Measurements from ENCODE around the gene CLN6.
A peak's percentile ranks its signal among the peaks of the same experiment; 100 is the strongest.
"Not testable (repeated sequence)": the region's sequence is repeated elsewhere in the genome, so short reads cannot be mapped to it uniquely, and the experiment has no call there.

CLN6 gene

DNA sequence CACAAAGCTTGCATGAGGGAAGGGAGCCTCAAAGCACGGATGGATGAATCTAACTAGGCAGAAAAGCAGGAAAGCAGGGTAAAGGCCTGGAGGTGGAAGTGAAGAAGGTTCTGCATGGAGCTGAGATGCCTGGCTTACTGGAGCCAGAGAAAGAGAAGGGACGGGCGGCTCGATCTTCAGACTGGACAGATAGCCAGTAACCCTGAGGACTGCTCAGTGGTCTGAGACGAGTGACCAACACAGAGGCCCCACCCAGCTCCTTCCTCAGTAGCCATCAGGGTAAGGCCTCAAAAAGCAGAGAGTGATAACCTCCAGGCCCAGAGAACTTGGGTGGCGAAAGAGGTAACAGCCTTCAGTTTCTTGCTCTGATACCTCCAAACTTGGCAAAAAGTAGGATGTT lies 6.4 kb downstream of the CLN6 start:
- no peak for DNase-seq (ENCODE audit: low read depth in 3 of 3)

DNA sequence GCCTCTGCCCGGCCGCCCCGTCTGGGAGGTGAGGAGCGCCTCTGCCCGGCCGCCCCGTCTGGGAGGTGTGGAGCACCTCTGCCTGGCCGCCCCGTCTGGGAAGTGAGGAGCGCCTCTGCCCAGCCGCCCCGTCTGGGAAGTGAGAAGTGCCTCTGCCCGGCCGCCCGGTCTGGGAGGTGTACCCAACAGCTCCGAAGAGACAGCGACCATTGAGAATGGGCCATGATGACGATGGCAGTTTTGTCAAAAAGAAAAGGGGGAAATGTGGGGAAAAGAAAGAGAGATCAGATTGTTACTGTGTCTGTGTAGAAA lies 7.1 kb downstream of the CLN6 start:
- not testable (repeated sequence) for DNase-seq (ENCODE audit: low read depth in 3 of 3)

DNA sequence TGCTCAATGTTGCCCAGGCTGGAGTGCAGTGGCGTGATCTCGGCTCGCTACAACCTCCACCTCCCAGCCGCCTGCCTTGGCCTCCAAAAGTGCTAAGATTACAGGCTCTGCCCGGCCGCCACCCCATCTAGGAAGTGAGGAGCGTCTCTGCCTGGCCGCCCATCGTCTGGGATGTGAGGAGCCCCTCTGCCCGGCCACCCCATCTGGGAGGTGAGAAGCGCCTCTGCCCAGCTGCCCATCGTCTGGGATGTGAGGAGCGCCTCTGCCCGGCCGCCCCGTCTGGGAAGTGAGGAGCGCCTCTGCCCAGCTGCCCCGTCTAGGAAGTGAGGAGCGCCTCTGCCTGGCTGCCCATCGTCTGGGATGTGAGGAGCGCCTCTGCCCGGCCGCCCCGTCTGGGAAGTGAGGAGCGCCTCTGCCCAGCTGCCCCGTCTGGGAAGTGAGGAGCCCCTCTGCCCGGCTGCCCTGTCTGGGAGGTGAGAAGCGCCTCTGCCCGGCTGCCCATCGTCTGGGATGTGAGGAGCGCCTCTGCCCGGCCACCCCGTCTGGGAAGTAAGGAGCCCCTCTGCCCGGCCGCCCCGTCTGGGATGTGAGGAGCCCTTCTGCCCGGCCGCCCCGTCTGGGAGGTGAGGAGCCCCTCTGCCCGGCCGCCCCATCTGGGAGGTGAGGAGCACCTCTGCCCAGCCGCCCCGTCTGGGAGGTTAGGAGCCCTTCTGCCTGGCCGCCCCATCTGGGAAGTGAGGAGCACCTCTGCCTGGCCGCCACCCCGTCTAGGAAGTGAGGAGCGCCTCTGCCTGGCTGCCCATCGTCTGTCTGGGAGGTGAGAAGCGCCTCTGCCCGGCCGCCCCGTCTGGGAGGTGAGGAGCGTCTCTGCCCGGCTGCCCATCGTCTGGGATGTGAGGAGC lies 7.7 kb downstream of the CLN6 start:
- DNase-seq (ENCODE audit: low read depth in 3 of 3) = not testable (repeated sequence)

DNA sequence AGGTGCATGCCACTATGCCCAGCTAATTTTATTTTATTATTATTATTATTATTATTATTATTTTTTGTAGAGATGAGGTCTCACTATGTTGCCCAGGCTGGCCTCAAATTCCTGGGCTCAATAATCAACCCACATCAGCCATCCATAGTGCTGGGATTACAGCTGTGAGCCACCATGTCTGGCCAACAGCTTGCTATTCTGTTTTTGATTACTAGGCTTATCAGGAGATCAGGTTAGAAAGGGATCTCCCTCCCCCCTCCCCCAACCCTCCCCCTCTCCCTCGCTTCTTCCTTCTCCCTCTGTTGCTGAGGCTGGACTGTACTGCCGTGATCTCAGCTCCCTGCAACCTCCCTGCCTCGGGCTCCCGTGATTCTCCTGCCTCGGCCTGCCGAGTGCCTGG lies 8.6 kb downstream of the CLN6 start:
- no peak for DNase-seq (ENCODE audit: low read depth in 3 of 3)

DNA sequence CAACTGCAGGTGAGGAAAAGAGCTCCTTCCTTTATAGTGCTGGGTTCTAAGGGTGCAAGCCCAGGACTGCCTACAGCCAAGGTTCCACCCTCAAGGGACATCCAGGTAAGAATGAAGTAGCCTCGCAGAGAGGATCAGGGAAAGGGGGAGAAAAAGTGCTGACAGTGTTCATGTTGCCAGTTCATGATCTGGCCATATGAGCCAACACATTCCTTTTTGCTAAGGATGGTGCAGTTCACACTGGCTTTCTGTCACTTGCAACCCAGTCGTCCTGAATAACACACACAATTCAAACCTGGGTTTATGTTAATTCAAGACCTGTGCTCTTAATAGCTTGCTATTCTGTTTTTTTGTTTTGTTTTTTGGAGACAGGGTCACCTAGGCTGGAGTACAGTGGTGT lies 9.0 kb downstream of the CLN6 start:
- DNase-seq (ENCODE audit: low read depth in 3 of 3) = no peak

DNA sequence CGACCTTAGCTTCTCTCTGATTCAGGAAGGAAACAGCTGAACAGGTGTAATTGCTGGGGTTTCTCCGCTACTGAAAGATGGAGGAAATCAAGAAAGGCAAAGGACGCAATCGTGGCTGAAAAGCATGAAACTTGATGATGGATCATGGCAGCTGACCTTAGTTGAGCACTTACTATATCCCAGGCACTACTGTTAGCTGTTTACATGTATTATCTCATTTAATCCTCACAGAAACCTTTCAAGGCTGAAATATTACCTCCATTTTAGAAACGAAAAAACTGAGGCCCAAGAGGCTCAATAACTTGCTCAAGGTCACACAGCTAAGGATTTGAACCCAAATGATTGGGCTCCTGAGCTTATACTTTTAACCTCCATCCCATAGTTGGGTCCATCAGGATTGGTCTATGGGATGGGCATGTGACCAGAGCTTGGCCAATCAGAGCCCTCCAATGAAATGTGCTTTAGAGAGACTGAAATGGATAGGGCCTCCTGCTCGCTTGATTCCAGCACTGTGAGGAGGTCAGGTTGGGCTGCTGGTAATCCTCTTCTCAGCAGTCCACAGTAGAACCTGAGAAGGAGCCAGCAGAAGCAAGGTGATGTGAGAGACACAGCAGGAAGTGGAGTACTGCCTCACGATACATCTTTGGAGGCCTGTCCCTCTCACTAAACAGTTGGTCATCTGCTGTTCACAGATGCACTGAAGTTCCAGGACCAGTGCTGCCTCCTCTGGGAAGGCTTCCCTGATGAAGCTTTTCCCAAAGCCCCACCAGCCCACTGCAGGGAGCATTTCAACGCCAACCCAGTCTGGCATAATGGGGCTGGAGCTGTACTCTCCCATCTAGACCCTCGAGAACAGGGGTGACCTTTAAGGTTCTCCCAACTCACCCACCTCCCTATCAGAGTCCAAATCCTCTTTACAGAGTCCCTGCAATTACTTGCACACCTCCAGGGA lies 10.4 kb downstream of the CLN6 start:
- no peak for DNase-seq (ENCODE audit: low read depth in 3 of 3)

DNA sequence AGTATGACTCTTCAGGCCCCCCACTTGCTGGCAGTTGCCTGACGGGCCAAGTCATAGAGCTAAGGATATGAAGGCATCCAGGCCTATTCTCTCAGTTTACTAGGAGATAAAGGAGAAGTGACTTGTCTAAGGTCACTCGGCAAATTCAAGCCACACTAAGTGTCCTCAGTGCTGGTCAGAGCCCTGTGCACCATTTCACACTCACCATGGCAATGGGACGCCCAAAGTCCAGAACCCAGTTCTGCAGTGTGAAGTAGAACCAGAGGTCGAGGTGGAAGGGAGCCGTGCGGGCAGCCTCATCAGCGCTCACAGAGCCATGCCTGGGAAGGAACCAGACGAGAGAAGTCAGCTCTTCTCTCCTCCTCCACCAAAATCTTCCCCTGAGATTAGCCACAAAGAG lies 11.2 kb downstream of the CLN6 start:
- no peak for DNase-seq (ENCODE audit: low read depth in 3 of 3)

DNA sequence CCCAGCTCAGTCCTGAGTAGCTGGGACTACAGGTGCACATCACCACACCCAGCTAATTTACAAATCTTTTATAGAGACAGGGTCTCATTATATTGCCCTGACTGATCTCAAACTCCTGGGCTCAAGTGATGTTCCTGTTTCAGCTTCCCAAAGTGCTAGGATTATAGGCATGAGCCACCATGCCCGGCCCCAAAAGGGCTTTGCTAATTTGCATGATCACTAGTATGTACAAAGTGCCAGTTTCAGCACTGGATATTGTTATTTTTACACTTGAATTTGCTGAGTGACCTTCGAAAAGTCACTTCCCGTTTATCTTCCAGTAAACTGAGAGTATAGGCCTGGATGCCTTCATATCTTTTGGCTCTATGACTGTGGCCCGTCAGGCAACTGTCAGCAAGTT lies 12.2 kb downstream of the CLN6 start:
- DNase-seq (ENCODE audit: low read depth in 3 of 3) = no peak

DNA sequence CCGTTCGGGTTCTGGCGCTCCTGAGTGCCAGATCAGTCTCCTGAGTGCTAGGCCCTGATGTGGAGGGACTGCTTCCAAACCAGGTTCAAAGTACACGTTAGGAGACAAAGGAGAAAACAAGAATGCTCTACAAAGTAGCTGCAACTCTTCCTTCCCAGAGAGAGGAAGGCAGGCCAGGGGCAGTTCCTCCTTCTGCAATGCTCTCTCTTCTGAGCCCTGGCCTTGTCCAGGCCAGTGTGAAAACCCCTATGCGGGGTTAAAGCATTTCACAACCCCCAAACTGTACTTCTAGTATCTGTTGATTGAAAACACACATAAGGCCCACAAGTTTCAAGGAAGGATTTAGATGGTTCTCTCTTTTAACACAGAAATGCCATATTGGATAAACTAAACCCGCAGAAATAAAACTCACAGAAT lies 14.7 kb downstream of the CLN6 start:
- DNase-seq (ENCODE audit: low read depth in 3 of 3) = no peak

DNA sequence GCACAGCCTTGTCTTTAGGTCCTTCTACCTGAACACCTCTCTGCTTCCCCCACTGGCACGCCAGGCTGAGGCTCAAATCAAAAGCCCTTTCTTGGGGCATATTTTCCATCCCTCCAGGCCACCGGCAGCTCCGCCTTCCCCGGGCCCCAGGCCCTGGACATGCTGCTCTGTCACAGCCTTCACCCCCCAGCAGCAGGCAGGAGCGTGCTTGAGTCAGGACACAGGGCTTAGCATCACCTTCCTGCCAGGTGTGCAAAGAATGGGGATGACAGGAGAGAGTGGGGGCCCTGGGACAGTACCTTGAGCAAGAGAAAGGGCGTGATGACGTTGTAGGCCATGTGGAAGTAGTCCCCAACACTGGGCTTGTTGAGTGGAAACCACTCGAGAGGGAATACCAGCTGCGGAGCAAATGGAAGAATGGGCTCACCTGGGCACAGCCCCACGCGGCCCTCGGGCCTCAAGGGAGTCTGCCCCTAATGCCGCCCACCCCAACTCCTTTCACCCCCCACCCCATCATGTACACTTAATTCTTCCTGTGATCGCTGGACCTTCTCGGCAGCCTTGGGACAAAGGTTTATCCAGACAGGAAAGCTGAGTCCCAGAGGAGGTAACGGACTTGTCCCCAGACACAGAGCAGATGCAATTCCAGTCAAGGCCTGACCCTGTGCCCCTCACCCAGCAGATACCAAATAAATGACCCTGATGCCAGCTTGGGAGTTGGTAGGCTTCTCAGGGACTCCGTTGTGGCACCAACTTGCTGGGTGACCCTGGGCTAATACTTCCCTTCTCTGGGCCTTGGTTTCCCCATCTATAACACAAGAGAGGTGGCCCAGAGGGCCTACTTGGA lies 15.3 kb downstream of the CLN6 start:
- DNase-seq (ENCODE audit: low read depth in 3 of 3) = no peak

DNA sequence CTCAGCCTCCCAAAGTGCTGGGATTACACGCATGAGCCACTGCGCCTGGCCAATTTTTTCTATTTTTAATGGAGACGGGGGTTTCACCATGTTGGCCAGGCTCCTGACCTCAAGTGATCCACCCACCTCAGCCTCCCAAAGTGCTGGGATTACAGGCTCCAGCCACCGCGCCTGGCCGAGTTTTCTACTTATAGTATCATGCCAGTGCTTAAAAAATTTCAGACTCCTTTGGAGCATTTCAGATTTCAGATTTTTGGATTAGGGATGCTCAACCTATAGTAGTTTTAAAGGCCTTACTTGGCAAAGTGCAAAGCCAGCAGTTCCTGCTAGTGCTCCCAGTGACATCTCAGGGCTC lies 16.1 kb downstream of the CLN6 start:
- DNase-seq (ENCODE audit: low read depth in 3 of 3) = not testable (repeated sequence)

DNA sequence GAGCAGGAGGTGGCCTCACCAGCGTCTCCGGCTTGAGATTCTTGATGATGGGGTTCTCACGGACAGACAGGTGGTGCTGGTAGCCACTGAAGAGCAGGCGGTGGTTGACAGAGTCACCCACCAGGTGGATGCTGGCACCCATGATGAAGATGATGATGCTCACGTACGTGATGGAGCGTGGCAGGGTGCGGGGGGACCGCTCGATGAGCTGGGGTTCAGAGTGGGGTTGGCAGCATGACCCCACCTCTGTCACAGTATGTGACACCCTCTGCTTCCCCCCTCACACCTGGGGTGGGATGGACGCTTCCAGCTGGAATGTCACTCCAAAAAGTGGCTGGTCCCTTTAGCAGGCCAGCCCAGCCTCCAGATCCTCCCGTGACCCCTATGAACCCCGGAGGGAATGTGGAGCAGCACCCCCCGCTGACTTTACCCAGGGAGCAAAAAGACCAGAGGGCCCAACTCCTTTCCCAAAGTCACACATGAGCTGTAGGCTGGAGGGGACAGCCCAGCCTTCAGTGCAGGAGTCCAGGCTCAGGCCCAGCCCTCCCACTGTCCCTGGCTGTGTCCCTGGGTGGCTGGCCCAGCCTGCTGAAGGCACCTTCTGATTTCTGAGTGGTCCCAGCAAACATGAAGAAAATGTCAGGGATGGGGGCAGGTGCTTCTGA lies 17.7 kb downstream of the CLN6 start:
- DNase-seq (ENCODE audit: low read depth in 3 of 3) = no peak

DNA sequence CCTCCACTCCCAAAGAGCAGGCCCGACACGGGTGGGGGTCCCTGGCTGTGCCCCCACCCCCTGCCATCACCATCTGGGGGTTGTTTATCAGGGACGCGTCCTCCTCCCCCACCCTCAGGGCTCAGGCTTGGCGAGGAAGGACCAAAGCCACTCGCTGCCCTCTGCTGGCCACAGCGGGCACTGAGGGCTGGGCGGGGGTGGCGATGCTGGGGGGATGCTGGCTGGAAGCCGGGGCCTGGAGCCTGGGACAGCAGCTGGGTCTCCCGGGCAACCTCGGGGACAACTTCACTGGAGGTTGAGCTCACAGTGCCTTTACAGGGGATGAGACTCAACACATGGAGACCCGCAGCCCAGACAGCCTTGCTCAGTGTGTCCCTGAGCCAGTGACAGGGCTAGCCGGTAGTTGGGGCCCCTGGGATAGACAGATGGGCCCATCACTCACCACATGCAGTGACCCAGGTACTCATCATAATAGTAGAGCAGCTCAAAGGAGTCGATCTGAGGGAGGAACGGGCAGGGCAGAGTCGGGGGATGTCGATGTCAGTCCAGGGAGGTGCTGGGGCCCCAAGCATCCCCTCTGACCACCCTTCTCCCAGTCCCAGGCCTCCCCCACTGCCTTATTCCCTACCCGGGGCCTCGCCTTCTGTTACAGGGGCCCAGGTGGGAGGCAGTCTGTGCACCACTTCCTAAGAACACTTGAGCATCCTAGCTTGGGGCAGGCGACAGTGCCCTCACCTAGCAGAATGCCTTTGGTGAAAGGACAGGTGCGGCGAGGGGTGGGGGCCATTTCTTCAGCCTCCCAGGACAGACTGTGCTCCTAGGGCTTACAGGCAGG lies 18.5 kb downstream of the CLN6 start:
- peak; percentile 17 to 45 (median 39) for DNase-seq (ENCODE audit: low read depth in 3 of 3)

DNA sequence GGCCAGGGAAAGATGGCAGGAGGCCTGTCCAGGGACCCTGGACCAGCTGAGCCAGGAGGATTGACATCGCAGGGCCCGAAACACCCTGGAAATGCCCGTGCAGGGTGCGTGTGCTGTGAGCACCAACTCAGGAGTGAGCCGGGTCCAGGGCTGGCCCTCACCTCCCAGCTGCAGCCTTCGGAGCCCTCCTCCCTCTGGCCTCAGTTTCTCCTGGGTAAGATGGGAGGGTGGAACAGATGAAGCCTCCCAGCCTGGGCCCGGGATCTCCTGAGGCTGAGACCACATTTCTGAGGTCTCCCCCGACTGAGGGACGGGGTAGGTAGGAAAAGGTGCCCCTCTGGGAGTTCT lies 19.1 kb downstream of the CLN6 start:
- no peak for DNase-seq (ENCODE audit: low read depth in 3 of 3)

DNA sequence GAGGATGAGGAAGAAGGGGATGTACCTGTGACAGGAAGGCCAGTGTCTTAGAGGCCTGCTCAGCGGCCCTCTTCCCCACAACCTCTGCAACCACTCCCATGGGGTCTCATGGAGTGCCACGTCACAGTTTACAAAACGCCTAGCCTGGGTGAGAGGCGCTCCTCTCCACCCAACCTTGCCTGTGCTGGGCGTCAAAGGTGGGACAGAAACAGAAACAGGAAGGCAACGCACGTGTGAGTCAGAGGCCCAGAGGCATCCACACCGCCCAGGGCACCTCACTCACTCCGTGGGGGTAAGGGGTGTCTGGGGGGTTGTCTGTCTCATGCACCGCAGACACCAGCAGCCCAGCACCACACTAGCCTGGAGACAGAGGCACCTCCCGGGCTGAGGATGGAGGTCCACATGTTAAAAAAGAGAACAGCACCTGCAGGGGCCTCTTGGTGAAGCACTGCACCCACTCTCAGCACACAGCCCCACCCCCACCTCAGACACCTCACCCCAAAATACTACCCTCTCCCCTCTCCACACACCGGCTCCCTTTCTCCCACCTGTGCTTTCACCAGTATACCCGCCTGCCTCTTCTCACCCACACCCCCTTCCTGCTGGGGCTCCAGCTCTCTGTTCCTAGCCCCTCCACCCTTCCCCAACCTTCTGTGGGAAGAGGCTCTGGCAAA lies 19.7 kb downstream of the CLN6 start:
- DNase-seq (ENCODE audit: low read depth in 3 of 3) = peak in 1 of 3 donors; percentile 31

DNA sequence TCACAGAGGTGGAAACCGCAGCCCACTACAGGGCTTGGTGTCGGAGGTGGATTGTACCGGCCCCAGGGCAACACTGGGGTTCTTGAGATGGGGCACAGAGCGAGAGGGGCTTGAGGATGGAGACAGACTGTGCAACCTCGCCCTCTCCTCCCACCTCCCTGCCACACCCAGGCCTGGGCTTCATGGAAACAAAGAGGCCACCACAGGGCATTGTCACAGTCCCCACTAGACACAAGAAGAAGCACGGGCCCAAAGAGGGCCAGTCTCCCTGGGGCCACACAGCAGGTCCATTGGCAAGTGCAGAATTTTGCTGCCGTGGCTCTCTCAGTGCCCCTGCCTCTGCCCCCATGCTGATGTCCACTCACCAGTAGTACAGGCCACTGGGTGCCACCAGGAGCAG lies 20.3 kb downstream of the CLN6 start:
- DNase-seq (ENCODE audit: low read depth in 3 of 3) = no peak

DNA sequence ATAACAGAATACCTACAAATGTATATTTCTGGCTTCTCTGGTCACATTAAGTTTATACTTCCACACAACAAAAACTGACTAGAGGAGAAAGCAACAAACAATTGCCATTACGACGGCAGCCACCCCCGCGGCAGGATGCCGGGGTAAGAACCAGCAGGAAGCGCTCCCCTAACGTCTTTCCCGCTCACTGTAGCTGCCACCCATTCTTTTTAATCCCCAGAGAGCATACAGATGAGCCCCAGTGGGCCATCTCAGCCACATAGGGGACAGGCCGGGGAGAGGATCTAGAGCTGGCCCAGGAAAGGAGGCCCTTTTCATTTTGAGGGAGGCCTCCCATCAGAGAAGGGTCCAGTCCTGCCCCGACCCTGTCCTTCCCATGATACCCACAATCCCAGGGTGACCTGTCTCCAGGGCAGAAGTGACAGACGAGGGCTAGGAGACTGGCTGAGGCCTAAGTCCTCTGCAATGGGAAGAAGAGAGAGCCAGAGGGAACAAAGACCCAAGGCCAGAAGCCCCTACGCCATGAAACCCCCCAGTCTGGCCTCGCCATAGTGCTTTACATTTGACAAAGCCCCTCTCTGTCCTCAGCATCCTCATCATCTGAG lies 20.8 kb downstream of the CLN6 start:
- no peak for DNase-seq (ENCODE audit: low read depth in 3 of 3)

DNA sequence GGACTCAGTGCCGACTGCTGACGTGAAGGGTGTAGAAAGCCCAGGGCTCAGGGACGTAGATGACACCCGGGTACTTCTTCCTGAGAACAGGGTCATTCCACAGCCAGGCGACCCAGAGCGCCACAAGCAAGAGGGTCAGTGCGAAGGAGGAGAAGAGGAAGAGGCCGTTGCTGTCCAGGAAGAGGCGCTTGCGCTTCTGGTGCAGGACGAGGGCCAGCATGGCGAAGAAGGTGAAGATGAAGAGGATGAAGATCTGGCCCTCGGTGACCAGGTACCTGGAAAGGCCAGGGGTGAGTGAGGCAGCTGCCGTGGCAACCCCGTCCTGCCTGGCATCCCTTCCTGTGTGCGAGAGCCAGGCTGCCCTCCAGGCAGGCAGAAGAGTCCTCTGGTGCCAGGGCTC lies 21.4 kb downstream of the CLN6 start:
- no peak for DNase-seq (ENCODE audit: low read depth in 3 of 3)

DNA sequence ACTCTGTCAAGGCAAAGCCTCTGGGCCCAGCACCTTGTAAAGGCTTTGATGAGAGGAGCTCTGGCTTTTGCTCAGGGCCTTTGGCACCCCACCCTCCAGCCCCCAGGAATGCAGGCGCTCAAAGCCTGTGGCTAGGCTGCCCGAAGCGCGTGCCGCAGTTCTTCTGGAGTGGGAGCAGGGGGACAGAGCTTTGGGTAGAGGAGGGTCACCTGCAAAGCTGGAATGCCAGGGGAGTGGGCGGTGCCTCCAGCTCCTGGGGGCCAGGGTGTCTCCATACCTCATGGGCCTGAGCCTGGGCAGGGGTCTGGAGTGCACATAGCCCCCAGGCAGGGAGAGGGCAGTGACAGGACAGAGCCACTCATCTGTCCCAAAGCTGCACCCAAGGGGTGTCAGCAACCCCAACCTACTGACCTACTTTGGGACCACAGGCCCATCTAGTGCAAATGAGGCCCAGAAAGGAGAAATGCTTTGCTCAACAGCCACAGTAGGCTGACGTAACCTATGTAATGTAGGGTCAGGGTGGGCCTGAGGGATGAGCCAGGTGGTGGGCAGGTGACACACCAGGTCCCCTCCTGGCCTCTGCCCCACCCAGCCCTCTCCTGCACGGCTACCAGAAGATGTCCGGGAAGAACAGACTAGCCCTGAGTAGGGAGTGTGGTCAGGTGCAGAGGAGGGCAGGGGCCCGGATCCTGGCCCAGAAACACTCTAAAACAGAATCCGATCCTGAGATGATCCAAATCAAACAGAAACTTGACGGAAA lies 22.2 kb downstream of the CLN6 start:
- DNase-seq (ENCODE audit: low read depth in 3 of 3) = no peak
